ENCODE data around the gene GNAZ.

DNA sequence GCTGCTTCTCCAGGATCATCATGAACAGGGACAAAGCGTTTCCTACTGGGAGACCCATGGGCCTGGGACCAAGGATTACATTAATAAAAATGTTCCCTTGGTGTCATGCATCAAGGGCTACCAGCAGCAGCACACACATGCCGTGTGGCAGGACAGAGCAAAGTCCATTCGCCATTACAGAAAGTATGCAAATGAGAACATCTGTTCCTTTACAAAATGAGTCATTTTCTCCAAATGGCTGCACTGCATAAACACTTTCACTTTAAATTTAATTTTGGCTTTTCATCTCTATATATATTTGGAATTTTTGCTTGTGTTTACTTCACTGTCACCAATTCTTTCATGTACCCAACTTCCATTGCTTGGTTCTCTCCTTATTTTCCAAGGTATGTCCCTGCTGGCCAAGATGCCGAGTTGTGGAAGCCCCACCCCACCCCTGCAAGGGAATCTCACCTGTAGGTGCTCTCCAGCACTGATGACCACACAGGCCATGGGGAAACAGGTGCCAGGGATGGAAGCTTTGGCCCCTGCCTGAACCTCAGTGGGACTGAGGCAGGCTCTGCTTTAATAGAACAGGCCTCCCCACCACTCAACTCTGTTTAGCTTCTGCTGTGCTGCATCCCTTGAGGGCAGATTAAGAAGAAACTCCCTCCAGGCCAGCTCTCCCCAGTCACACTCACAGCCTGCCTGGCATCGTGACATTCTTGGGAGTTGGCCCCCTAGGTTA lies 15.6 kb upstream of the GNAZ start:
- TF ChIP-seq, protein P1, sequence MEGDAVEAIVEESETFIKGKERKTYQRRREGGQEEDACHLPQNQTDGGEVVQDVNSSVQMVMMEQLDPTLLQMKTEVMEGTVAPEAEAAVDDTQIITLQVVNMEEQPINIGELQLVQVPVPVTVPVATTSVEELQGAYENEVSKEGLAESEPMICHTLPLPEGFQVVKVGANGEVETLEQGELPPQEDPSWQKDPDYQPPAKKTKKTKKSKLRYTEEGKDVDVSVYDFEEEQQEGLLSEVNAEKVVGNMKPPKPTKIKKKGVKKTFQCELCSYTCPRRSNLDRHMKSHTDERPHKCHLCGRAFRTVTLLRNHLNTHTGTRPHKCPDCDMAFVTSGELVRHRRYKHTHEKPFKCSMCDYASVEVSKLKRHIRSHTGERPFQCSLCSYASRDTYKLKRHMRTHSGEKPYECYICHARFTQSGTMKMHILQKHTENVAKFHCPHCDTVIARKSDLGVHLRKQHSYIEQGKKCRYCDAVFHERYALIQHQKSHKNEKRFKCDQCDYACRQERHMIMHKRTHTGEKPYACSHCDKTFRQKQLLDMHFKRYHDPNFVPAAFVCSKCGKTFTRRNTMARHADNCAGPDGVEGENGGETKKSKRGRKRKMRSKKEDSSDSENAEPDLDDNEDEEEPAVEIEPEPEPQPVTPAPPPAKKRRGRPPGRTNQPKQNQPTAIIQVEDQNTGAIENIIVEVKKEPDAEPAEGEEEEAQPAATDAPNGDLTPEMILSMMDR (IDR thresholded peaks at IDR 0.05; ENCODE audit: poor library complexity, severe bottlenecking) = no peak
- TF ChIP-seq EZH2 (IDR thresholded peaks at IDR 0.05; ENCODE audit: borderline replicate concordance, insufficient read depth, low read length, poor library complexity, severe bottlenecking) (no peak), POLR2AphosphoS5 (IDR thresholded peaks at IDR 0.05) (no peak)
- TF ChIP-seq, protein P2, sequence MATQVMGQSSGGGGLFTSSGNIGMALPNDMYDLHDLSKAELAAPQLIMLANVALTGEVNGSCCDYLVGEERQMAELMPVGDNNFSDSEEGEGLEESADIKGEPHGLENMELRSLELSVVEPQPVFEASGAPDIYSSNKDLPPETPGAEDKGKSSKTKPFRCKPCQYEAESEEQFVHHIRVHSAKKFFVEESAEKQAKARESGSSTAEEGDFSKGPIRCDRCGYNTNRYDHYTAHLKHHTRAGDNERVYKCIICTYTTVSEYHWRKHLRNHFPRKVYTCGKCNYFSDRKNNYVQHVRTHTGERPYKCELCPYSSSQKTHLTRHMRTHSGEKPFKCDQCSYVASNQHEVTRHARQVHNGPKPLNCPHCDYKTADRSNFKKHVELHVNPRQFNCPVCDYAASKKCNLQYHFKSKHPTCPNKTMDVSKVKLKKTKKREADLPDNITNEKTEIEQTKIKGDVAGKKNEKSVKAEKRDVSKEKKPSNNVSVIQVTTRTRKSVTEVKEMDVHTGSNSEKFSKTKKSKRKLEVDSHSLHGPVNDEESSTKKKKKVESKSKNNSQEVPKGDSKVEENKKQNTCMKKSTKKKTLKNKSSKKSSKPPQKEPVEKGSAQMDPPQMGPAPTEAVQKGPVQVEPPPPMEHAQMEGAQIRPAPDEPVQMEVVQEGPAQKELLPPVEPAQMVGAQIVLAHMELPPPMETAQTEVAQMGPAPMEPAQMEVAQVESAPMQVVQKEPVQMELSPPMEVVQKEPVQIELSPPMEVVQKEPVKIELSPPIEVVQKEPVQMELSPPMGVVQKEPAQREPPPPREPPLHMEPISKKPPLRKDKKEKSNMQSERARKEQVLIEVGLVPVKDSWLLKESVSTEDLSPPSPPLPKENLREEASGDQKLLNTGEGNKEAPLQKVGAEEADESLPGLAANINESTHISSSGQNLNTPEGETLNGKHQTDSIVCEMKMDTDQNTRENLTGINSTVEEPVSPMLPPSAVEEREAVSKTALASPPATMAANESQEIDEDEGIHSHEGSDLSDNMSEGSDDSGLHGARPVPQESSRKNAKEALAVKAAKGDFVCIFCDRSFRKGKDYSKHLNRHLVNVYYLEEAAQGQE (IDR thresholded peaks at IDR 0.05; ENCODE audit: borderline replicate concordance) = no peak
